ENCODE measurements around the gene MYO15A.

DNA sequence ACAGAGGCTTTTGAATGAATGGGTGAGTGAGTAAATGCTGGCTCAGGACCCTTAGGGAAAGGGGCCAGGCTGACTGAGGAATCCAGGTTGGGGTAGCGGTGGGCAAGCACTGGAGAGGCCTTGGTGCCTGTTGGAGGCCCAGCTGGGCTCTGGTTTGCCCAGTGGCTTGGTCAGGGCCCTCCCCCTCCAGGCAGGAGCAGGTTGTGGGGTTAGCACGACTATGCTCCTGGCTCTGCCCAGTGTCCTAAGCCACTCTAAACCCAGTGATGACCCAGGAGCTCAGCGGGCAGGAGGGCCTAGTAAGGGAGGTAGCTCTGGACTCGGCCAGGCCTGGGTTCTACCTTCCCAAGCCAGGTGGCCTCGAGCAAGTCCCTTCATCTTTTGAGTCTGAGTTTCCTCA is 7.5 kb downstream of the MYO15A start:
- TF ChIP-seq, protein P1, sequence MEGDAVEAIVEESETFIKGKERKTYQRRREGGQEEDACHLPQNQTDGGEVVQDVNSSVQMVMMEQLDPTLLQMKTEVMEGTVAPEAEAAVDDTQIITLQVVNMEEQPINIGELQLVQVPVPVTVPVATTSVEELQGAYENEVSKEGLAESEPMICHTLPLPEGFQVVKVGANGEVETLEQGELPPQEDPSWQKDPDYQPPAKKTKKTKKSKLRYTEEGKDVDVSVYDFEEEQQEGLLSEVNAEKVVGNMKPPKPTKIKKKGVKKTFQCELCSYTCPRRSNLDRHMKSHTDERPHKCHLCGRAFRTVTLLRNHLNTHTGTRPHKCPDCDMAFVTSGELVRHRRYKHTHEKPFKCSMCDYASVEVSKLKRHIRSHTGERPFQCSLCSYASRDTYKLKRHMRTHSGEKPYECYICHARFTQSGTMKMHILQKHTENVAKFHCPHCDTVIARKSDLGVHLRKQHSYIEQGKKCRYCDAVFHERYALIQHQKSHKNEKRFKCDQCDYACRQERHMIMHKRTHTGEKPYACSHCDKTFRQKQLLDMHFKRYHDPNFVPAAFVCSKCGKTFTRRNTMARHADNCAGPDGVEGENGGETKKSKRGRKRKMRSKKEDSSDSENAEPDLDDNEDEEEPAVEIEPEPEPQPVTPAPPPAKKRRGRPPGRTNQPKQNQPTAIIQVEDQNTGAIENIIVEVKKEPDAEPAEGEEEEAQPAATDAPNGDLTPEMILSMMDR (conservative IDR thresholded peaks at IDR 0.05; ENCODE audit: low read length): no peak
- no peak for TF ChIP-seq EZH2phosphoT487 (IDR thresholded peaks at IDR 0.05; ENCODE audit: borderline replicate concordance)

Data from Loucy (cell line).